Left renal cortex interstitium (tissue), 4 donors: ENCODE results near the gene RBM10. TPM values are rescaled to one million over a fixed set of nuclear protein-coding genes. Genes with fewer than 3 reads are reported as not detected.

ENCODE experiments used
- DNase-seq, 4 donors: peaks; one replicate each; pipeline ENCODE4 v3.0.0-alpha.2; 2013; ENCODE audit warnings: low read depth in 4 of 4, low spot score in 2 of 4, missing footprints in 1 of 4
- polyA plus RNA-seq, 4 donors: library from polyadenylated mRNA; unstranded; fragments of 120-200 nt; gene quantifications; one replicate each; pipeline ENCODE4 v1.2.1, GENCODE V29; 2013; ENCODE audit not compliant: insufficient read length in 4 of 4

Gene RBM10
- polyA plus RNA-seq, 4 donors: 46.2 to 70.6 (median 60.8) TPM

- no peak for DNase-seq
Measured at GRCh38 chrX:47146121-47146935, 1.3 kb downstream of the RBM10 start.

- no peak for DNase-seq
Measured at GRCh38 chrX:47146936-47147859, 2.2 kb downstream of the RBM10 start.

GRCh38 chrX:47148946-47149345 is 3.9 kb downstream of the RBM10 start:
- DNase-seq: no peak

- no peak for DNase-seq
Measured at GRCh38 chrX:47151435-47151834, 6.4 kb downstream of the RBM10 start.

GRCh38 chrX:47156611-47157520 is 11.8 kb downstream of the RBM10 start:
- no peak for DNase-seq

GRCh38 chrX:47158131-47158530 is 13.1 kb downstream of the RBM10 start:
- DNase-seq: no peak

GRCh38 chrX:47158781-47159180 is 13.8 kb downstream of the RBM10 start:
- no peak for DNase-seq

- DNase-seq: no peak
Measured at GRCh38 chrX:47160781-47161180, 15.8 kb downstream of the RBM10 start.

GRCh38 chrX:47162927-47163583 is 18.0 kb downstream of the RBM10 start:
- DNase-seq: no peak

GRCh38 chrX:47164420-47164819 is 19.4 kb downstream of the RBM10 start:
- no peak for DNase-seq

- DNase-seq: no peak
Measured at GRCh38 chrX:47166126-47166525, 21.1 kb downstream of the RBM10 start.

- no peak for DNase-seq
Measured at GRCh38 chrX:47168495-47169073, 23.6 kb downstream of the RBM10 start.

GRCh38 chrX:47169273-47169672 is 24.3 kb downstream of the RBM10 start:
- no peak for DNase-seq

GRCh38 chrX:47169726-47170515 is 24.9 kb downstream of the RBM10 start:
- no peak for DNase-seq

GRCh38 chrX:47170861-47171692 is 26.1 kb downstream of the RBM10 start:
- DNase-seq: no peak

GRCh38 chrX:47171996-47172395 is 27.0 kb downstream of the RBM10 start:
- no peak for DNase-seq

- DNase-seq: no peak
Measured at GRCh38 chrX:47172549-47172948, 27.5 kb downstream of the RBM10 start.
